SK-N-SH (cell line): ENCODE data around the gene ZNF680. TPM values are rescaled to one million over a fixed set of nuclear protein-coding genes. Genes with fewer than 3 reads are reported as not detected.

ENCODE experiments used
- CTCF ChIA-PET: fragments of 300-600, 350-600 bp; formaldehyde crosslinking; extraction: SDS; loops from one replicate; lab custom pipeline; 2021; lab: Yijun Ruan, JAX
- POLR2A ChIA-PET: fragments of 350-600 bp; sonication (Branson Sonifier 250); formaldehyde crosslinking; extraction: SDS; loops from one replicate; lab custom pipeline; 2020; ENCODE audit warnings: antibody characterized with exemption, inconsistent platforms; lab: Yijun Ruan, JAX
- DNase-seq: peaks from one replicate; pipeline ENCODE4 v3.0.0; 2012
- H2AFZ ChIP-seq: fragments of 200-600 bp; sonication (generic); 2 replicates; pipeline ENCODE4 v1.8.1; 2016; ENCODE audit warnings: antibody characterized with exemption, mild to moderate bottlenecking, low read depth
- H3F3A ChIP-seq: fragments of 200-600 bp; sonication (generic); replicated peaks from 2 replicates; pipeline ENCODE3; 2016; ENCODE audit warnings: antibody characterized with exemption, mild to moderate bottlenecking; ENCODE audit not compliant: insufficient read depth
- H3K27ac ChIP-seq, 2 experiments: fragments of 200-500 bp in 1 of 2; fragments of 200-600 bp in 1 of 2; sonication (Bioruptor generic) in 1 of 2; sonication (generic), shearing (Covaris generic) in 1 of 2; 2 replicates each; pipeline versions ENCODE4 v1.5.1 to v1.6.1; 2014 to 2016; ENCODE audit warnings: low read depth in 2 of 2, inconsistent platforms in 1 of 2, low read length in 1 of 2, mild to moderate bottlenecking in 1 of 2, mixed read lengths in 1 of 2
- H3K27me3 ChIP-seq: fragments of 200-600 bp; sonication (generic), shearing (Covaris generic); 2 replicates; pipeline ENCODE4 v1.6.1; 2016; ENCODE audit warnings: mixed run types; ENCODE audit not compliant: insufficient read depth
- H3K36me3 ChIP-seq, 2 experiments: fragments of 200-500 bp in 1 of 2; fragments of 200-600 bp in 1 of 2; sonication (Bioruptor generic) in 1 of 2; sonication (generic) in 1 of 2; replicated peaks in 1 of 2; 2 replicates each; pipeline versions ENCODE3 to v1.5.1; 2014 to 2016; ENCODE audit warnings: low read length in 1 of 2, mild to moderate bottlenecking in 1 of 2; ENCODE audit not compliant: insufficient read depth in 2 of 2, control insufficient read depth in 1 of 2
- H3K4me1 ChIP-seq, 2 experiments: fragments of 200-500 bp in 1 of 2; fragments of 200-600 bp in 1 of 2; sonication (Bioruptor generic) in 1 of 2; sonication (generic), shearing (Covaris generic) in 1 of 2; 2 replicates each; pipeline versions ENCODE4 v1.5.1 to v1.6.1; 2014 to 2016; ENCODE audit warnings: low read depth in 1 of 2, low read length in 1 of 2, mixed run types in 1 of 2; ENCODE audit not compliant: insufficient read depth in 2 of 2, control insufficient read depth in 1 of 2
- H3K4me2 ChIP-seq: fragments of 200-600 bp; sonication (generic), shearing (Covaris generic); 2 replicates; pipeline ENCODE4 v1.6.1; 2017; ENCODE audit warnings: mixed run types
- H3K4me3 ChIP-seq, 2 experiments: fragments of 200-500 bp in 1 of 2; fragments of 200-600 bp in 1 of 2; sonication (Bioruptor generic) in 1 of 2; sonication (generic), shearing (Covaris generic) in 1 of 2; 2 replicates each; pipeline versions ENCODE4 v1.5.1 to v1.8.1; 2014 to 2016; ENCODE audit warnings: low read depth in 2 of 2, inconsistent platforms in 1 of 2, low read length in 1 of 2, mild to moderate bottlenecking in 1 of 2, mixed read lengths in 1 of 2, moderate library complexity in 1 of 2
- H3K79me2 ChIP-seq: fragments of 200-600 bp; sonication (generic); 2 replicates; pipeline ENCODE4 v1.8.1; 2017; ENCODE audit warnings: mild to moderate bottlenecking; ENCODE audit not compliant: insufficient read depth
- H3K9ac ChIP-seq: fragments of 200-600 bp; sonication (generic); 2 replicates; pipeline ENCODE4 v1.6.1; 2017; ENCODE audit warnings: mixed run types
- H3K9me2 ChIP-seq: fragments of 200-600 bp; sonication (generic); 2 replicates; pipeline ENCODE4 v1.6.1; 2017; ENCODE audit warnings: mixed run types
- H3K9me3 ChIP-seq: fragments of 200-600 bp; sonication (generic); 2 replicates; pipeline ENCODE4 v1.6.1; 2017; ENCODE audit warnings: mixed run types, mild to moderate bottlenecking, moderate library complexity
- H4K20me1 ChIP-seq: fragments of 200-600 bp; sonication (generic); 2 replicates; pipeline ENCODE4 v1.6.1; 2017; ENCODE audit warnings: mild to moderate bottlenecking, mixed run types; ENCODE audit not compliant: insufficient read depth
- ELF1 ChIP-seq: IDR thresholded peaks from 2 replicates; pipeline ENCODE4 v1.4.0; 2012
- EP300 ChIP-seq, 2 experiments: IDR thresholded peaks; 2 replicates each; pipeline versions ENCODE4 v1.4.0 to v1.6.1; 2012; ENCODE audit warnings: borderline replicate concordance in 1 of 2, low read depth in 1 of 2, low read length in 1 of 2
- EZH2phosphoT487 ChIP-seq: fragments of 200-600 bp; sonication (generic); IDR thresholded peaks from 2 replicates; pipeline ENCODE4 v1.6.1; 2017; ENCODE audit warnings: low read depth, mixed run types, mild to moderate bottlenecking, antibody characterized with exemption, moderate library complexity, borderline replicate concordance
- FOSL2 ChIP-seq: IDR thresholded peaks from 2 replicates; pipeline ENCODE4 v1.4.0; 2012; ENCODE audit warnings: low read depth, mild to moderate bottlenecking, moderate library complexity, borderline replicate concordance
- GABPA ChIP-seq: IDR thresholded peaks from 2 replicates; pipeline ENCODE4 v1.4.0; 2012; ENCODE audit warnings: low read depth, mild to moderate bottlenecking
- MEF2A ChIP-seq: IDR thresholded peaks from 2 replicates; pipeline ENCODE4 v1.4.0; 2012; ENCODE audit warnings: low read depth, borderline replicate concordance
- MXI1 ChIP-seq: IDR thresholded peaks from 2 replicates; pipeline ENCODE4 v1.6.1; 2012; ENCODE audit warnings: mild to moderate bottlenecking, low read depth, low read length, improper control_type of control experiment
- NFIC ChIP-seq: IDR thresholded peaks from 2 replicates; pipeline ENCODE4 v1.4.0; 2012; ENCODE audit warnings: borderline replicate concordance
- NRF1 ChIP-seq: IDR thresholded peaks from 2 replicates; pipeline ENCODE4 v1.6.1; 2012; ENCODE audit warnings: low read depth, mild to moderate bottlenecking, low read length
- RCOR1 ChIP-seq: fragments of 150-350 bp; IDR thresholded peaks from 2 replicates; pipeline ENCODE4 v1.6.1; 2017; ENCODE audit warnings: antibody characterized with exemption, low read length
- SMC3 ChIP-seq: IDR thresholded peaks from 2 replicates; pipeline ENCODE4 v1.6.1; 2012; ENCODE audit warnings: low read depth, low read length, improper control_type of control experiment
- TEAD4 ChIP-seq: IDR thresholded peaks from 2 replicates; pipeline ENCODE4 v1.4.0; 2012; ENCODE audit warnings: mild to moderate bottlenecking, borderline replicate concordance; ENCODE audit not compliant: insufficient read depth
- WGBS: methylation state at CpG from one replicate; pipeline ENCODE4 v1.1.6; 2017; ENCODE audit warnings: low lambda C conversion rate; 5-methylcytosine and 5-hydroxymethylcytosine counted together
- polyA plus RNA-seq, 3 experiments: library from polyadenylated mRNA; depleted of rRNA; stranded (reverse); fragments of >200 nt; gene quantifications; 2 replicates each; pipeline ENCODE4 v1.2.3, GENCODE V29; 2012
- TF ChIP-seq, protein P1 (sequence below): IDR thresholded peaks from 2 replicates; pipeline ENCODE4 v1.4.0; 2012; ENCODE audit warnings: low read depth
- TF ChIP-seq, protein P2 (sequence below): fragments of 200-600 bp; sonication (generic); IDR thresholded peaks from 2 replicates; pipeline ENCODE4 v1.6.1; 2017; ENCODE audit warnings: antibody characterized with exemption, mild to moderate bottlenecking, moderate library complexity
- TF ChIP-seq, protein P3 (sequence below): fragments of 150-350 bp; IDR thresholded peaks from 2 replicates; pipeline ENCODE4 v1.6.1; 2016; ENCODE audit warnings: mild to moderate bottlenecking, low read depth, low read length
- TF ChIP-seq, protein P4 (sequence below): IDR thresholded peaks from 2 replicates; pipeline ENCODE4; 2012

The ZNF680 gene
- polyA plus RNA-seq, 1 of the 3 experiments (the other 2 are of a cell fraction), result 1.6 TPM

DNA sequence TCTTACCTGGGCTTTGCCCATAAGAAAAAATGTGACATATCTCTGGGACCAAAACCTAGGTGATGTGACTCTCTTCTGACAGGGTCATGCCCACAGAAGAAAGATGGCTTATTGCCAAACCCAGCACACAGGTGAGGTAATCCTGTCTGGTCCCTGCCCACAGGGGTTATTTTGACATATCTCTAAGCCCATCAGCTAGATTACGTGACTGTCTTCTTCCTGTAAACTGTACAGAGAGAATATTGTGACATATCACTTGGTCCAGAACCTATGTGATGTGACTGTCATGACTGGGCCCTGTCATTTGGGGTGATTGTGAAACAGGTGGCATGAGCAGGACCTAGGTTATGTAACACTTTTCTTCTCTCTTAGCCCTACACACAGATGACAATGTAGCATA is 48.8 kb upstream of the ZNF680 start:
- no peak overlapping the region for H2AFZ ChIP-seq
- ChIA-PET POLR2A (no interaction called here), CTCF (no interaction called here)
- no peak overlapping the region for H3K27ac ChIP-seq
- no peaks in the 10 kb centered on the region for H3K4me1 ChIP-seq
- H3K9me3 ChIP-seq, result no peaks in the 10 kb centered on the region
- H3F3A ChIP-seq, result no peaks in the 10 kb centered on the region
- H4K20me1 ChIP-seq, result no peaks in the 10 kb centered on the region
- H3K79me2 ChIP-seq, result no peaks in the 10 kb centered on the region
- no peak overlapping the region for H3K4me3 ChIP-seq
- H3K9ac ChIP-seq, result no peak overlapping the region
- TF ChIP-seq, protein P1, sequence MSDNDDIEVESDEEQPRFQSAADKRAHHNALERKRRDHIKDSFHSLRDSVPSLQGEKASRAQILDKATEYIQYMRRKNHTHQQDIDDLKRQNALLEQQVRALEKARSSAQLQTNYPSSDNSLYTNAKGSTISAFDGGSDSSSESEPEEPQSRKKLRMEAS, result no peak
- TF ChIP-seq, protein P2, sequence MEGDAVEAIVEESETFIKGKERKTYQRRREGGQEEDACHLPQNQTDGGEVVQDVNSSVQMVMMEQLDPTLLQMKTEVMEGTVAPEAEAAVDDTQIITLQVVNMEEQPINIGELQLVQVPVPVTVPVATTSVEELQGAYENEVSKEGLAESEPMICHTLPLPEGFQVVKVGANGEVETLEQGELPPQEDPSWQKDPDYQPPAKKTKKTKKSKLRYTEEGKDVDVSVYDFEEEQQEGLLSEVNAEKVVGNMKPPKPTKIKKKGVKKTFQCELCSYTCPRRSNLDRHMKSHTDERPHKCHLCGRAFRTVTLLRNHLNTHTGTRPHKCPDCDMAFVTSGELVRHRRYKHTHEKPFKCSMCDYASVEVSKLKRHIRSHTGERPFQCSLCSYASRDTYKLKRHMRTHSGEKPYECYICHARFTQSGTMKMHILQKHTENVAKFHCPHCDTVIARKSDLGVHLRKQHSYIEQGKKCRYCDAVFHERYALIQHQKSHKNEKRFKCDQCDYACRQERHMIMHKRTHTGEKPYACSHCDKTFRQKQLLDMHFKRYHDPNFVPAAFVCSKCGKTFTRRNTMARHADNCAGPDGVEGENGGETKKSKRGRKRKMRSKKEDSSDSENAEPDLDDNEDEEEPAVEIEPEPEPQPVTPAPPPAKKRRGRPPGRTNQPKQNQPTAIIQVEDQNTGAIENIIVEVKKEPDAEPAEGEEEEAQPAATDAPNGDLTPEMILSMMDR, result no peak
- TF ChIP-seq NFIC, result no peak
- no peak overlapping the region for H3K4me2 ChIP-seq
- H3K27me3 ChIP-seq, result no peaks in the 10 kb centered on the region
- 40% methylated on average over 1 of the region's 1 CpG for WGBS
- no peaks in the 10 kb centered on the region for H3K36me3 ChIP-seq
- no peaks in the 10 kb centered on the region for H3K9me2 ChIP-seq
- no peak for DNase-seq

DNA sequence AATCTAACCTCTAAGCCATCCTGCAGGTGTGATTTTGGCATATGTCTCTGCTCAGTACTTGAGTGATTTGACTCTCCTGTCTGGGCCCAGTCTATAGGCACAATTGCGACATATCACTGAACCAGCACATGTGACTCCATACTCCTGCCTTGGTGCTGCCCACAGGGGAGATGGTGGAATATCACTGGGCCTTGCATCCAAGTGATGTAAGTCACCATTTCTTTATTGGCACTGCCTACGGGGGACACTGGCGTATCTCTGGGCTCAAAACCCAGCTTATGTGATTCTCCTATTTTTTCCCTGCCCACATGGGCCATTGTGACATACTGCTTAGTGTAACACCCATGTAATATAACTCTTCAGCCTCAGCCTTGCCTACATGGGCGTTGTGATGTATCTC is 48.1 kb upstream of the ZNF680 start:
- CTCF ChIA-PET, result interaction anchor here (1.7 kb wide), 1 partner anchor 428 kb away, joined by 5 read pairs; no protein-coding TSS in a partner anchor
- H3K9me2 ChIP-seq, result no peaks in the 10 kb centered on the region
- no peak overlapping the region for H2AFZ ChIP-seq
- WGBS, result 73% methylated on average over 4 of the region's 4 CpGs
- no peaks in the 10 kb centered on the region for H4K20me1 ChIP-seq
- H3K79me2 ChIP-seq, result no peaks in the 10 kb centered on the region
- H3K9me3 ChIP-seq, result no peaks in the 10 kb centered on the region
- H3K9ac ChIP-seq, result no peak overlapping the region
- H3K4me2 ChIP-seq, result no peak overlapping the region
- H3F3A ChIP-seq, result no peaks in the 10 kb centered on the region
- no peak for DNase-seq
- POLR2A ChIA-PET, result no interaction called here
- H3K27ac ChIP-seq, result no peak overlapping the region
- TF ChIP-seq ELF1, result no peak
- TF ChIP-seq, protein P1, result no peak
- no peak for TF ChIP-seq SMC3
- TF ChIP-seq, protein P3, sequence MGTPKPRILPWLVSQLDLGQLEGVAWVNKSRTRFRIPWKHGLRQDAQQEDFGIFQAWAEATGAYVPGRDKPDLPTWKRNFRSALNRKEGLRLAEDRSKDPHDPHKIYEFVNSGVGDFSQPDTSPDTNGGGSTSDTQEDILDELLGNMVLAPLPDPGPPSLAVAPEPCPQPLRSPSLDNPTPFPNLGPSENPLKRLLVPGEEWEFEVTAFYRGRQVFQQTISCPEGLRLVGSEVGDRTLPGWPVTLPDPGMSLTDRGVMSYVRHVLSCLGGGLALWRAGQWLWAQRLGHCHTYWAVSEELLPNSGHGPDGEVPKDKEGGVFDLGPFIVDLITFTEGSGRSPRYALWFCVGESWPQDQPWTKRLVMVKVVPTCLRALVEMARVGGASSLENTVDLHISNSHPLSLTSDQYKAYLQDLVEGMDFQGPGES, result no peak
- TF ChIP-seq GABPA, result no peak
- no peak for TF ChIP-seq MXI1
- TF ChIP-seq, protein P4, sequence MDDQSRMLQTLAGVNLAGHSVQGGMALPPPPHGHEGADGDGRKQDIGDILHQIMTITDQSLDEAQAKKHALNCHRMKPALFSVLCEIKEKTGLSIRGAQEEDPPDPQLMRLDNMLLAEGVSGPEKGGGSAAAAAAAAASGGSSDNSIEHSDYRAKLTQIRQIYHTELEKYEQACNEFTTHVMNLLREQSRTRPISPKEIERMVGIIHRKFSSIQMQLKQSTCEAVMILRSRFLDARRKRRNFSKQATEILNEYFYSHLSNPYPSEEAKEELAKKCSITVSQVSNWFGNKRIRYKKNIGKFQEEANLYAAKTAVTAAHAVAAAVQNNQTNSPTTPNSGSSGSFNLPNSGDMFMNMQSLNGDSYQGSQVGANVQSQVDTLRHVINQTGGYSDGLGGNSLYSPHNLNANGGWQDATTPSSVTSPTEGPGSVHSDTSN, result no peak
- no peak for TF ChIP-seq FOSL2
- no peak for TF ChIP-seq TEAD4
- no peak for TF ChIP-seq EP300 (IDR thresholded peaks at IDR 0.05; ENCODE audit: borderline replicate concordance in 1 of 2, low read depth in 1 of 2, low read length in 1 of 2)
- no peak for TF ChIP-seq EZH2phosphoT487
- TF ChIP-seq RCOR1, result no peak
- no peak for TF ChIP-seq MEF2A
- no peak for TF ChIP-seq NRF1
- H3K4me3 ChIP-seq, result no peak overlapping the region
- no peaks in the 10 kb centered on the region for H3K27me3 ChIP-seq
- no peaks in the 10 kb centered on the region for H3K4me1 ChIP-seq
- H3K36me3 ChIP-seq, result no peaks in the 10 kb centered on the region
